Neutrophil (primary cell): ENCODE data around the gene INPP1.

Source experiments
- H3K27ac ChIP-seq: fragments of 200-600 bp; sonication (generic); 2 replicates; pipeline ENCODE4 v1.5.1; 2016; ENCODE audit warnings: mild to moderate bottlenecking, moderate library complexity
- H3K27me3 ChIP-seq: fragments of 200-600 bp; sonication (generic); 2 replicates; pipeline ENCODE4 v1.6.0; 2016; ENCODE audit warnings: mild to moderate bottlenecking
- H3K36me3 ChIP-seq: fragments of 200-600 bp; sonication (generic); 2 replicates; pipeline ENCODE4 v1.5.1; 2017
- H3K4me1 ChIP-seq, 2 experiments: fragments of 200-600 bp in 1 of 2; sonication (generic) in 1 of 2; 1 replicate in 1 of 2; 2 replicates in 1 of 2; pipeline versions ENCODE4 v1.5.1 to v1.6.1; 2013 to 2016; ENCODE audit warnings: low read depth in 1 of 2, low read length in 1 of 2, mild to moderate bottlenecking in 1 of 2, moderate library complexity in 1 of 2; ENCODE audit not compliant: control insufficient read depth in 1 of 2, insufficient read depth in 1 of 2
- H3K4me3 ChIP-seq, 2 experiments: fragments of 200-600 bp in 1 of 2; sonication (generic) in 1 of 2; 1 replicate in 1 of 2; 2 replicates in 1 of 2; pipeline ENCODE4 v1.5.1; 2013 to 2016; ENCODE audit warnings: low read depth in 1 of 2, low read length in 1 of 2, mild to moderate bottlenecking in 1 of 2, moderate library complexity in 1 of 2
- H3K9me3 ChIP-seq: fragments of 200-600 bp; sonication (generic); 2 replicates; pipeline ENCODE4 v1.5.1; 2016
- CTCF ChIP-seq: fragments of 200-600 bp; sonication (generic); IDR thresholded peaks from 2 replicates; pipeline ENCODE4 v1.5.1; 2016; ENCODE audit warnings: antibody characterized with exemption

The INPP1 gene

DNA sequence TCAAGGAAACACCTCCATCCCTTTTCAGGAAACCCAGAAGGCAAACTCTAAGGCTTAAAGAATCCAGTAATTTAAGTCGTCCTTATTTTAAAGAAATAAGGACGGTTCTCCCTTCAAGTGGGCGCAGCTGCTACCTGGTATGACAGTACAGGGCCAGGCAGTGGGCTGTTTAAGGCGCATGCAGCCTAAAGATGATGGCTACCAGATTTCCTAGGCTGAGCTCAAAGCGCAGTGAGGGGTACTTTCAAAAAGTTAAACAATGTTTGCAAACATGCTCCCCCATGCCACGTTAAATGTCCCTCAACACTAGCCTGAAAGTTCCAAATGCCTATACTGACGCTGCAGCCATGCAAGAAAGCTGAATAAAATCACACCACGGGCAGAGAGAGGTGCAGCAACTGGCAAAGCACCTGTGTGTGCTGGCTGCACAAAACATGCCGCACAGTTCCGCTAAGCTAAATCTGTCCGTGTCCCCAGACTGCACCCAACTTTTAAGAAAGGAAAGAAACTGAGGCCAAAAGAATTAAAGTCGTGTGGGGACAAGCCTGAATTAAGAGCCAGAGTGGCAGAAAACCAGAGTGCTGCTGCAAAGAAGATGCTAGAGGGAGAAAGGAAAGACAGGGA lies 24.3 kb upstream of the INPP1 start:
- Histone ChIP-seq H3K27ac (peak overlapping the region; percentile 80), H3K27me3 (no peaks in the 10 kb centered on the region), H3K9me3 (no peaks in the 10 kb centered on the region), H3K4me3 (peak overlapping the region; percentile 81), H3K36me3 (no peaks in the 10 kb centered on the region), H3K4me1 (peaks cover 10 to 18% of the 10 kb centered on the region in 2 experiments)
- no peak for TF ChIP-seq CTCF

DNA sequence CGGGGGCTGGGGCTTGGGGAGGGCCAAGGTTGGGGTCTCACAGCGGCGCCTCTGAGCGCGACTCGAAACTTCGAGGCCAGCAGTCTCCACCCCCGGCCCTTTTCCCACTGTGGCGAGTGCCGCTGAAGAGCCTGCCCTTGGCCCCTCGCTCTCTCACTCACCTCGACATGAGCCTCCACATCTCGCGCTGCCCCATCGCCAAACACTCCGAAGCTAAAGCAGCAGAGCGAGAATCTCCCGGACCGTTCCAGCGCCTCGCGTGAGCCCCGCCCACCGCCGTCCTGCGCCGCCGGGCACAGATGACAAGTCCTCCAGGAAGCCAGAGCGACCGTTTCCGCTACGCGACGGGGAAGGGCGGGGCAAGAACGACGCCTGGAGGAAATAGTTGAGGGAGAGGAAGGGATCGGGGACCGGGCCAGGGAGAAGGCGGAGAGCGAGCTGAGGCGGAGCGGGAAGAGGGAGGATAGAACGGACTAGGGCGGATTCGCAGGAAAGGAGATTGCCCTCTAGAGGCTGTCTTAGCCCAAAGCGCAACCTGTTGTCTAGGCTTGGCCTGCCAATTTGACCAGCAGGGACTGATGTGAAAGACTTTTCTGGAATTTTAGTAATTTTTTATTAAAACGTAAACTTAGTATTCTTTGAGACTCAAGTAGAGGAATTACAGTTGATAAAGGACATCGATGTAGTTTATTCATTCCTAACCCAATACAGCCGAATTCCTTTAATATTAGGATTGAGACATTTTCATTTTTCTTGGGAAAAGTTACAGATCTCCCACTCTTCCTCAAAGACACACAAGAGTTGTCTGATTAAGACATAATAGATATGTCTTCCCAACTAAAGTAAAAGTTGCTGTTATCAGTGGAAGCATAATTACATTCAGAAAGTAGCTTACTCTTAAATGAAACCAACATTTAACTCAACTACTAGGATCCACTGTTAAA lies 23.6 kb upstream of the INPP1 start, which contains the start of gene HIBCH:
Gene HIBCH (minus strand): TSS at position 272 of the 944 bp plus-strand sequence. CDS start 76 bp downstream, at position 196.
- Histone ChIP-seq H3K27me3 (no peaks in the 10 kb centered on the region), H3K4me1 (peaks cover 10 to 18% of the 10 kb centered on the region in 2 experiments), H3K9me3 (no peaks in the 10 kb centered on the region), H3K4me3 (peak within 1 kb of the TSS; percentile 81), H3K36me3 (no peaks in the 10 kb centered on the region), H3K27ac (peak within 1 kb of the TSS; percentile 80)
- TF ChIP-seq CTCF: peak; percentile 26

- Histone ChIP-seq H3K36me3 (no peaks in the 10 kb centered on the region), H3K27ac (no peak overlapping the region), H3K9me3 (no peaks in the 10 kb centered on the region), H3K27me3 (no peaks in the 10 kb centered on the region), H3K4me1 (peaks cover 10 to 18% of the 10 kb centered on the region in 2 experiments), H3K4me3 (no peak overlapping the region)
- no peak for TF ChIP-seq CTCF
Observed at GRCh38 chr2:190320696-190321095, 22.7 kb upstream of the INPP1 start.

DNA sequence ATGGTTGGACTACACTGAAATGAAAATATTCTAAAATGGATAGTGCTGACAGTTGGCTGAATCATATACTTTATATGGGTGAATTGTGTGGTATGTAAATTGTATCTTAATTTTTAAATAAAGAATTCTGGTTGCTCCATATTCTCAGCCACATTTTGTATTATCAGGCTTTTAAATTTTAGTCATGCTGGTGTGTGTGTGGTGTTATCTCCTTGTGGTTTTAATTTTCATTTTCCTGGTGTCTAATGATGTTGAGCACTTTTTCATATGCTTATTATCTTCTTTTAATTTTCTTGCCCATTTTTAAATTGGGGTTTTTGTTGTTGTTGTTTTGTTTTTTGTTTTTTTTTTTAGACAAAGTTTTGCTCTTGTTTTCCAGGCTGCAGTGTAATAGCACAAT lies 20.0 kb upstream of the INPP1 start:
- no peak for TF ChIP-seq CTCF
- Histone ChIP-seq H3K4me1 (peaks cover 10 to 16% of the 10 kb centered on the region in 2 experiments), H3K27ac (no peak overlapping the region), H3K36me3 (no peaks in the 10 kb centered on the region), H3K9me3 (no peaks in the 10 kb centered on the region), H3K4me3 (no peak overlapping the region), H3K27me3 (no peaks in the 10 kb centered on the region)

DNA sequence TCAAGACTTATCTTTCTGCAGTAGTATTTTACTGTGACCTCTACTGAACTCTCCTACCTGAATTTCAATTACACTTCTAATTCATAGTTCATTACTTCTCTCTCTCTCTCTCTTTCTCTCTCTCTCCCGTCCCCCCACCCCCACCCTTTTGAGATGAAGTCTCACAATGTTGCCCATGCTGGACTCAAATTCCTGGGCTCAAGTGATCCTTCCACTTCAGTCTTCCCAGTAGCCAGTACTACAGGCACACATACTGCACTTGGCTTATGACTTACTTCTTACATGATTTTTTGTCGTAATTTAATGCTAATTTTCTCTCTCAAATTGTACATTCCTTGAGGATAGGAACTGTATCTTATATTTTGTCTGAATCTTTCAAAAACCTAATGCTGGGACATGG lies 17.8 kb upstream of the INPP1 start:
- no peak for TF ChIP-seq CTCF
- Histone ChIP-seq H3K27me3 (no peaks in the 10 kb centered on the region), H3K9me3 (no peaks in the 10 kb centered on the region), H3K4me1 (no peaks in the 10 kb centered on the region), H3K4me3 (no peak overlapping the region), H3K27ac (no peak overlapping the region), H3K36me3 (no peaks in the 10 kb centered on the region)
